ENCODE results near the gene COL24A1.

DNA sequence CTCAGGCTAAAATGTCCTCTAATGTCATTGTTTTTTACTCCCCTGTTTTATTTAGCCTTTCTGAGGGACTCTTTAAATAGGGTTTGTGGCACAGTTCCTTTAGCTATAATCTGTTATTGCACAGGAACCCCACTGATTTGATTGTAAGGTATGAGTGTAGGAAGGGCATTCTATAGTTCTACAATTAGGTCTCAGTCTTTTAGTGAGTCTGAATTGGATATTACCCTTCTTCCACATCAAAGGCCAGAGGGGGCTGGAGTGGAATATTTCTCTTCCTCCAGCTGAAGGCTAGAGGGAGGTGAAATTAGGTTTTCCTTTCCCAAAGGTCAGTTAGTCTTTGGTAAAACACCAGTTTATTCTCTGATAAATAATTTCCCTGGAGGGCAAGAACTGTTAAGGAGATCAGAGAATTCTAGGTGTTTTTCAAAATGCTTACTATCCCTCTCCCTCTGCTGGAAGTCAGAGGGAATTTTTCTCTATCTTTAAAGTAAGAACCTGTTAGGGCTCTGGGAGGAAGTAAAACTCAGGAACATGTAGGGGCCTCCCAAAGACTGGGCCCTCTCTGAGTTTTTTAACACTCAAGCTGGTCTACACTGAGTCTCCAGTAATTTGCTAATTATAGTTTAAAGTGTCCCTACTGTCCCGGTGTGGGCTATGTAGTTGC, 272.1 kb downstream of the COL24A1 start:
- TF ChIP-seq, protein P1, sequence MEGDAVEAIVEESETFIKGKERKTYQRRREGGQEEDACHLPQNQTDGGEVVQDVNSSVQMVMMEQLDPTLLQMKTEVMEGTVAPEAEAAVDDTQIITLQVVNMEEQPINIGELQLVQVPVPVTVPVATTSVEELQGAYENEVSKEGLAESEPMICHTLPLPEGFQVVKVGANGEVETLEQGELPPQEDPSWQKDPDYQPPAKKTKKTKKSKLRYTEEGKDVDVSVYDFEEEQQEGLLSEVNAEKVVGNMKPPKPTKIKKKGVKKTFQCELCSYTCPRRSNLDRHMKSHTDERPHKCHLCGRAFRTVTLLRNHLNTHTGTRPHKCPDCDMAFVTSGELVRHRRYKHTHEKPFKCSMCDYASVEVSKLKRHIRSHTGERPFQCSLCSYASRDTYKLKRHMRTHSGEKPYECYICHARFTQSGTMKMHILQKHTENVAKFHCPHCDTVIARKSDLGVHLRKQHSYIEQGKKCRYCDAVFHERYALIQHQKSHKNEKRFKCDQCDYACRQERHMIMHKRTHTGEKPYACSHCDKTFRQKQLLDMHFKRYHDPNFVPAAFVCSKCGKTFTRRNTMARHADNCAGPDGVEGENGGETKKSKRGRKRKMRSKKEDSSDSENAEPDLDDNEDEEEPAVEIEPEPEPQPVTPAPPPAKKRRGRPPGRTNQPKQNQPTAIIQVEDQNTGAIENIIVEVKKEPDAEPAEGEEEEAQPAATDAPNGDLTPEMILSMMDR (IDR thresholded peaks at IDR 0.05) = no peak
- TF ChIP-seq EP300 (IDR thresholded peaks at IDR 0.05) = no peak
- no peak for TF ChIP-seq POLR2A (IDR thresholded peaks at IDR 0.05)
